CD14-positive monocyte (primary cell): ENCODE data around the gene RANBP17. TPM values are rescaled to one million over a fixed set of nuclear protein-coding genes. Genes with fewer than 3 reads are reported as not detected.

Experiments
- DNase-seq, 3 donors: peaks; one replicate each; pipeline ENCODE4 v3.0.0-alpha.2; 2011 to 2022
- H2AFZ ChIP-seq: 2 replicates; pipeline ENCODE4 v1.6.0; 2012; ENCODE audit warnings: mild to moderate bottlenecking, low read depth, low read length, inconsistent platforms; ENCODE audit not compliant: insufficient read depth, poor library complexity, severe bottlenecking
- H3K27ac ChIP-seq, 2 donors: 1 replicate in 1 of 2; 2 replicates in 1 of 2; pipeline ENCODE4 v1.5.1; 2012 to 2013; ENCODE audit warnings: low read length in 2 of 2, control low read depth in 1 of 2, inconsistent platforms in 1 of 2, low read depth in 1 of 2, mild to moderate bottlenecking in 1 of 2
- H3K27me3 ChIP-seq, 2 donors: one replicate each; pipeline versions ENCODE4 v1.6.0 to v1.6.1; 2011 to 2013; ENCODE audit warnings: low read length in 2 of 2; ENCODE audit not compliant: control insufficient read depth in 2 of 2, insufficient read depth in 2 of 2
- H3K36me3 ChIP-seq, 2 donors: replicated peaks in 1 of 2; 1 replicate in 1 of 2; 2 replicates in 1 of 2; pipeline versions ENCODE4 v1.5.1 to v1.6.1; 2012 to 2013; ENCODE audit warnings: low read length in 2 of 2, control low read depth in 1 of 2, inconsistent platforms in 1 of 2, mild to moderate bottlenecking in 1 of 2; ENCODE audit not compliant: insufficient read depth in 2 of 2, control insufficient read depth in 1 of 2
- H3K4me1 ChIP-seq, 2 donors: 1 replicate in 1 of 2; 2 replicates in 1 of 2; pipeline versions ENCODE4 v1.5.1 to v1.6.1; 2012 to 2013; ENCODE audit warnings: low read length in 2 of 2, control low read depth in 1 of 2, inconsistent platforms in 1 of 2, mild to moderate bottlenecking in 1 of 2, moderate library complexity in 1 of 2; ENCODE audit not compliant: insufficient read depth in 2 of 2, control insufficient read depth in 1 of 2
- H3K4me2 ChIP-seq: replicated peaks from 2 replicates; pipeline ENCODE3; 2012; ENCODE audit warnings: low read length, moderate library complexity, mild to moderate bottlenecking; ENCODE audit not compliant: poor library complexity, severe bottlenecking; ENCODE audit errors: extremely low read depth
- H3K4me3 ChIP-seq, 3 experiments: fragments of 200-600 bp in 1 of 3; sonication (generic) in 1 of 3; replicated peaks in 1 of 3; 1 replicate in 2 of 3; 2 replicates in 1 of 3; pipeline ENCODE4 v1.5.1; 2011 to 2013; ENCODE audit warnings: low read length in 3 of 3, mild to moderate bottlenecking in 3 of 3, control low read depth in 2 of 3, low read depth in 2 of 3, inconsistent platforms in 1 of 3, moderate library complexity in 1 of 3
- H3K79me2 ChIP-seq: 2 replicates; pipeline ENCODE4 v1.6.0; 2012; ENCODE audit warnings: mild to moderate bottlenecking, control low read depth, inconsistent platforms, low read length, moderate library complexity; ENCODE audit not compliant: insufficient read depth
- H3K9ac ChIP-seq: 2 replicates; pipeline ENCODE4 v1.6.0; 2017; ENCODE audit warnings: low read length, mild to moderate bottlenecking; ENCODE audit not compliant: insufficient read depth, poor library complexity, severe bottlenecking
- H3K9me3 ChIP-seq, 2 donors: replicated peaks in 1 of 2; 1 replicate in 1 of 2; 2 replicates in 1 of 2; pipeline versions ENCODE4 v1.5.1 to v1.6.1; 2012 to 2013; ENCODE audit warnings: low read length in 2 of 2, control low read depth in 1 of 2; ENCODE audit not compliant: control insufficient read depth in 1 of 2, insufficient read depth in 1 of 2
- H4K20me1 ChIP-seq: 2 replicates; pipeline ENCODE4 v1.6.0; 2012; ENCODE audit warnings: mild to moderate bottlenecking, low read length, control low read depth, moderate library complexity; ENCODE audit not compliant: insufficient read depth
- H3K27ac Mint-ChIP-seq, 7 donors: one replicate each; pipeline ENCODE4 v1.8.0; 2020; ENCODE audit warnings: mild to moderate bottlenecking in 7 of 7, mixed read lengths in 7 of 7, moderate library complexity in 6 of 7, inconsistent platforms in 2 of 7
- H3K27me3 Mint-ChIP-seq, 3 donors: one replicate each; pipeline ENCODE4 v1.8.0; 2021 to 2022; ENCODE audit warnings: low read depth in 3 of 3, mild to moderate bottlenecking in 3 of 3, mixed read lengths in 3 of 3, moderate library complexity in 3 of 3, inconsistent platforms in 1 of 3
- H3K36me3 Mint-ChIP-seq, 2 donors: one replicate each; pipeline ENCODE4 v1.8.0; 2020; ENCODE audit warnings: mixed read lengths in 2 of 2, inconsistent platforms in 1 of 2, mild to moderate bottlenecking in 1 of 2
- H3K4me1 Mint-ChIP-seq: one replicate; pipeline ENCODE4 v1.8.0; 2020; ENCODE audit warnings: mild to moderate bottlenecking, mixed read lengths
- H3K4me3 Mint-ChIP-seq, 2 donors: one replicate each; pipeline ENCODE4 v1.8.0; 2020; ENCODE audit warnings: mild to moderate bottlenecking in 2 of 2, mixed read lengths in 2 of 2, moderate library complexity in 1 of 2
- H3K9me3 Mint-ChIP-seq, 7 donors: one replicate each; pipeline ENCODE4 v1.8.0; 2020 to 2022; ENCODE audit warnings: mixed read lengths in 7 of 7, mild to moderate bottlenecking in 6 of 7, moderate library complexity in 6 of 7, inconsistent platforms in 2 of 7
- CTCF ChIP-seq: fragments of 200-600 bp; IDR thresholded peaks from one replicate; pipeline ENCODE4 v1.8.0; 2022; ENCODE audit warnings: antibody characterized with exemption, mild to moderate bottlenecking
- WGBS: methylation state at CpG from one replicate; pipeline ENCODE4 v1.1.5; 2013; ENCODE audit warnings: missing lambda C conversion rate; ENCODE audit not compliant: insufficient coverage; 5-methylcytosine and 5-hydroxymethylcytosine counted together
- intact Hi-C, 2 donors: fragments of 100-400 bp; cut with micrococcal nuclease; formaldehyde crosslinking; loops; one replicate each; pipeline versions ENCODE4 v1.15.0 to v1.15.1; 2023
- polyA plus RNA-seq, 3 donors: library from polyadenylated mRNA; depleted of rRNA in 1 of 3; unstranded in 2 of 3; stranded (reverse) in 1 of 3; fragments of 300-500 nt in 2 of 3; fragments of >200 nt in 1 of 3; fragmentation: Illumina TruSeq in 2 of 3; gene quantifications; 1 replicate in 2 of 3; 2 replicates in 1 of 3; pipeline ENCODE4 v1.2.3, GENCODE V29; 2012 to 2021

Gene RANBP17
- polyA plus RNA-seq, 3 donors = 0.07 to 0.13 TPM; not detected in 1

DNA sequence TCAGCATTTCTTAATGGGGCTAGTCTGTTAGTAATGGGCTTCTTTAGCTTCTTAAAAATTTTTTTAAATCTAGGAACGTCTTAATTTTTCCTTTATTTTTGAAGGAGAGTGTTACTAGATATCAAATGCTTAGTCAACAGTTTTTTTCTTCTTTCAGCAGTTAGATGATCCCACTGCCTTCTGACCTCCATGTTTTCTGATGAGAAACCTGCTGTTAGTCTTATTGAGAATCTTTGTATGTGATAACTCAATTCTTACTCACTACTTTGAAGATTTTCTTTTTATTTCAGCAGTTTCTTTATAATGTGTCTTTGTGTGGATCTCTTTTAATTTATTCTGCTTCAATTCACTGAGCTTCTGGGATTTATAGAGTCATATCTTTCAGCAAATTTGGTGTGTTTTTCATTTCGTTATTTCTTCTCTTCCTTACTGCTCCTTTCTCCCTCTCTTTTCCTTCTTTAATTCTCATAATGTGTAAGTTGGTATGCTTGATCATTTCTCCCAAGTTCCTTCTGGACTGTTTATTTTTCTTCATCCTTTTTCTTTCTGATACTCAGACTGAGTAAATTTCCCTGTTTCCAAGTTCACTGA is 205.8 kb downstream of the RANBP17 start:
- Histone ChIP-seq H3K4me2 (no peak overlapping the region), H3K27me3 (no peaks in the 10 kb centered on the region), H3K4me3 (no peak overlapping the region), H4K20me1 (no peaks in the 10 kb centered on the region), H3K36me3 (no peaks in the 10 kb centered on the region), H3K27ac (no peak overlapping the region), H3K9me3 (peaks cover 10 to 14% of the 10 kb centered on the region in 2 donors), H3K4me1 (no peaks in the 10 kb centered on the region), H2AFZ (no peak overlapping the region), H3K9ac (no peak overlapping the region), H3K79me2 (no peaks in the 10 kb centered on the region)
- H3K27ac Mint-ChIP-seq = no peak overlapping the region
- TF ChIP-seq CTCF = no peak
- peaks cover 0 to 5% of the 10 kb centered on the region in 2 donors for H3K36me3 Mint-ChIP-seq
- H3K9me3 Mint-ChIP-seq = peaks cover 18 to 50% (median 36%) of the 10 kb centered on the region in 7 donors
- H3K27me3 Mint-ChIP-seq = peaks cover 0 to 2% (median 0%) of the 10 kb centered on the region in 3 donors
- no peak for DNase-seq
- H3K4me3 Mint-ChIP-seq = no peak overlapping the region
- intact Hi-C loops = no loop called here
- no CpG with 5 or more reads among the region's 2 CpGs for WGBS
- no peaks in the 10 kb centered on the region for H3K4me1 Mint-ChIP-seq

- peaks cover 0 to 8% of the 10 kb centered on the region in 2 donors for H3K9me3 ChIP-seq
- no peak for DNase-seq
- Mint-ChIP-seq H3K36me3 (no peaks in the 10 kb centered on the region), H3K27ac (no peak overlapping the region), H3K4me1 (no peaks in the 10 kb centered on the region), H3K27me3 (peaks cover 0 to 1% (median 0%) of the 10 kb centered on the region in 3 donors), H3K4me3 (no peak overlapping the region), H3K9me3 (peaks cover 0 to 8% (median 4%) of the 10 kb centered on the region in 7 donors)
- no peak overlapping the region for H3K27ac ChIP-seq
- no peak for TF ChIP-seq CTCF
- H3K79me2 ChIP-seq = no peaks in the 10 kb centered on the region
- no CpG with 5 or more reads among the region's 5 CpGs for WGBS
- H2AFZ ChIP-seq = no peak overlapping the region
- H4K20me1 ChIP-seq = no peaks in the 10 kb centered on the region
- no peak overlapping the region for H3K4me2 ChIP-seq
- H3K4me1 ChIP-seq = no peaks in the 10 kb centered on the region
- no peaks in the 10 kb centered on the region for H3K36me3 ChIP-seq
- no peak overlapping the region for H3K9ac ChIP-seq
- no peaks in the 10 kb centered on the region for H3K27me3 ChIP-seq
- no peak overlapping the region for H3K4me3 ChIP-seq
- intact Hi-C loops = no loop called here
These were observed 212.9 kb downstream of the RANBP17 start for GRCh38 chr5:171074747-171075146.
